H1 (cell line): ENCODE results near the gene TRIM7. TPM values are rescaled to one million over a fixed set of nuclear protein-coding genes. Genes with fewer than 3 reads are reported as not detected.

Experiments used
- CTCF ChIA-PET: fragments of 300-600 bp; sonication (Branson Sonifier 250); formaldehyde crosslinking; loops from one replicate; lab custom pipeline; 2021; ENCODE audit not compliant: partially characterized antibody; lab: Charles Lee
- POLR2A ChIA-PET: fragments of 300-600 bp; sonication (Branson Sonifier 250); formaldehyde crosslinking; loops from one replicate; lab custom pipeline; 2021; ENCODE audit warnings: inconsistent platforms; ENCODE audit not compliant: partially characterized antibody; lab: Charles Lee
- DNase-seq, 2 experiments: peaks; one replicate each; pipeline versions ENCODE4 v3.0.0 to v3.0.0-alpha.2; 2010 to 2022; ENCODE audit warnings: low spot score in 2 of 2, low read depth in 1 of 2, mixed read lengths in 1 of 2
- FAIRE-seq: peaks from 2 replicates; lab custom pipeline; 2011; peaks lifted over from hg19 to GRCh38; lab: Jason Lieb, UNC
- H2AFZ ChIP-seq: 2 replicates; pipeline ENCODE4 v1.8.1; 2012; ENCODE audit warnings: low read length, inconsistent platforms
- H2AK5ac ChIP-seq: 2 replicates; pipeline ENCODE4 v1.6.1; 2013; ENCODE audit warnings: low read depth, low read length
- H2BK120ac ChIP-seq: replicated peaks from 2 replicates; pipeline ENCODE3; 2013; ENCODE audit warnings: low read depth, low read length, inconsistent platforms
- H2BK12ac ChIP-seq: 2 replicates; pipeline ENCODE4 v1.6.1; 2013; ENCODE audit warnings: low read depth, low read length
- H2BK15ac ChIP-seq: 2 replicates; pipeline ENCODE4 v1.6.1; 2013; ENCODE audit warnings: low read length
- H2BK20ac ChIP-seq: 2 replicates; pipeline ENCODE4 v1.6.1; 2013; ENCODE audit warnings: low read length
- H2BK5ac ChIP-seq: 2 replicates; pipeline ENCODE4 v1.6.1; 2013; ENCODE audit warnings: low read depth, low read length
- H3K14ac ChIP-seq: 2 replicates; pipeline ENCODE4 v1.6.1; 2013; ENCODE audit warnings: inconsistent platforms; ENCODE audit not compliant: insufficient read length
- H3K18ac ChIP-seq: 2 replicates; pipeline ENCODE4 v1.6.1; 2013; ENCODE audit warnings: low read length; ENCODE audit errors: extremely low read depth
- H3K23ac ChIP-seq: 2 replicates; pipeline ENCODE4 v1.6.1; 2013; ENCODE audit warnings: inconsistent platforms; ENCODE audit not compliant: insufficient read length
- H3K23me2 ChIP-seq: 2 replicates; pipeline ENCODE4 v1.6.1; 2013; ENCODE audit warnings: low read depth, low read length
- H3K27ac ChIP-seq: 2 replicates; pipeline ENCODE4 v1.6.1; 2011; ENCODE audit warnings: low read depth, low read length, inconsistent platforms
- H3K27me3 ChIP-seq, 4 experiments: replicated peaks in 1 of 4; 1 replicate in 1 of 4; 2 replicates in 3 of 4; pipeline versions ENCODE4 v1.6.1 to v1.8.1; 2011 to 2013; ENCODE audit warnings: low read length in 3 of 4, mild to moderate bottlenecking in 3 of 4, inconsistent platforms in 2 of 4, mixed read lengths in 2 of 4, moderate library complexity in 1 of 4; ENCODE audit not compliant: control insufficient read depth in 3 of 4, insufficient read depth in 3 of 4; ENCODE audit errors: extremely low read depth in 1 of 4
- H3K36me3 ChIP-seq, 4 experiments: 2 replicates each; pipeline versions ENCODE4 v1.6.1 to v1.8.1; 2011 to 2013; ENCODE audit warnings: mild to moderate bottlenecking in 4 of 4, low read length in 3 of 4, moderate library complexity in 2 of 4, control low read depth in 1 of 4, inconsistent platforms in 1 of 4; ENCODE audit not compliant: insufficient read depth in 4 of 4, control insufficient read depth in 2 of 4
- H3K4ac ChIP-seq: replicated peaks from 2 replicates; pipeline ENCODE3; 2013; ENCODE audit warnings: low read length, low read depth, mixed read lengths, inconsistent platforms; ENCODE audit not compliant: insufficient read length
- H3K4me1 ChIP-seq, 4 experiments: replicated peaks in 1 of 4; 1 replicate in 1 of 4; 2 replicates in 3 of 4; pipeline versions ENCODE4 v1.6.1 to v1.8.1; 2011 to 2013; ENCODE audit warnings: low read length in 3 of 4, inconsistent platforms in 2 of 4, mixed read lengths in 1 of 4; ENCODE audit not compliant: insufficient read depth in 4 of 4, control insufficient read depth in 3 of 4
- H3K4me2 ChIP-seq, 2 experiments: 2 replicates each; pipeline versions ENCODE4 v1.6.1 to v1.8.1; 2011 to 2013; ENCODE audit warnings: low read depth in 2 of 2, low read length in 2 of 2, control low read depth in 1 of 2, inconsistent platforms in 1 of 2, mild to moderate bottlenecking in 1 of 2; ENCODE audit not compliant: insufficient read depth in 1 of 2
- H3K4me3 ChIP-seq, 4 experiments: fragments of 200-600, 300-600 bp in 1 of 4; sonication (generic), shearing (Covaris generic), sonication (Bioruptor Twin) in 1 of 4; 2 replicates each; pipeline versions ENCODE4 v1.5.1 to v1.8.1; 2011 to 2016; ENCODE audit warnings: low read length in 4 of 4, low read depth in 3 of 4, control low read depth in 2 of 4, inconsistent platforms in 2 of 4, mild to moderate bottlenecking in 2 of 4, mixed read lengths in 1 of 4, moderate library complexity in 1 of 4; ENCODE audit not compliant: insufficient read depth in 2 of 4; ENCODE audit errors: extremely low read depth in 1 of 4
- H3K56ac ChIP-seq: replicated peaks from 2 replicates; pipeline ENCODE3; 2013; ENCODE audit warnings: low read depth, mild to moderate bottlenecking, mixed read lengths, low read length, inconsistent platforms; ENCODE audit not compliant: insufficient read length
- H3K79me1 ChIP-seq: 2 replicates; pipeline ENCODE4 v1.6.1; 2013; ENCODE audit warnings: low read depth, low read length, control low read depth
- H3K79me2 ChIP-seq, 2 experiments: 2 replicates each; pipeline versions ENCODE4 v1.6.1 to v1.8.1; 2012 to 2013; ENCODE audit warnings: low read length in 2 of 2, mild to moderate bottlenecking in 2 of 2, inconsistent platforms in 1 of 2; ENCODE audit not compliant: insufficient read depth in 2 of 2, control insufficient read depth in 1 of 2
- H3K9ac ChIP-seq, 4 experiments: replicated peaks in 1 of 4; 1 replicate in 1 of 4; 2 replicates in 3 of 4; pipeline versions ENCODE4 v1.6.1 to v1.8.1; 2011 to 2013; ENCODE audit warnings: low read depth in 3 of 4, low read length in 3 of 4, control low read depth in 2 of 4, mild to moderate bottlenecking in 2 of 4, moderate library complexity in 2 of 4, inconsistent platforms in 1 of 4; ENCODE audit errors: extremely low read depth in 1 of 4
- H3K9me3 ChIP-seq, 2 experiments: 2 replicates each; pipeline versions ENCODE4 v1.6.1 to v1.8.1; 2012 to 2013; ENCODE audit warnings: mild to moderate bottlenecking in 2 of 2, moderate library complexity in 2 of 2, control low read depth in 1 of 2, inconsistent platforms in 1 of 2, low read depth in 1 of 2, low read length in 1 of 2, mixed read lengths in 1 of 2; ENCODE audit not compliant: insufficient read depth in 2 of 2
- H4K20me1 ChIP-seq, 2 experiments: replicated peaks in 1 of 2; 2 replicates each; pipeline versions ENCODE3 to v1.8.1; 2011 to 2013; ENCODE audit warnings: inconsistent platforms in 2 of 2, low read length in 2 of 2, mild to moderate bottlenecking in 1 of 2; ENCODE audit not compliant: insufficient read depth in 2 of 2, control insufficient read depth in 1 of 2
- H4K5ac ChIP-seq: 2 replicates; pipeline ENCODE4 v1.6.1; 2013; ENCODE audit warnings: low read length, low read depth, mixed read lengths, inconsistent platforms; ENCODE audit not compliant: insufficient read length
- H4K8ac ChIP-seq: 2 replicates; pipeline ENCODE4 v1.8.0; 2013; ENCODE audit warnings: mild to moderate bottlenecking, moderate library complexity, low read length, inconsistent platforms; ENCODE audit not compliant: insufficient read depth; ENCODE audit errors: extremely low read depth
- H4K91ac ChIP-seq: replicated peaks from 2 replicates; pipeline ENCODE3; 2013; ENCODE audit warnings: low read length, mixed read lengths, inconsistent platforms; ENCODE audit not compliant: insufficient read length
- ASH2L ChIP-seq: fragments of 200-600, 300-600 bp; sonication (generic); IDR thresholded peaks from one replicate; pipeline ENCODE4 v1.7.1; 2017; ENCODE audit warnings: low read length
- CBX8 ChIP-seq: fragments of 300-800, 300-1000 bp; sonication (generic); IDR thresholded peaks from 2 replicates; pipeline ENCODE4 v1.7.1; 2016; ENCODE audit warnings: low read depth, low read length, borderline replicate concordance
- EGR1 ChIP-seq: IDR thresholded peaks from 2 replicates; pipeline ENCODE4 v1.6.1; 2011; ENCODE audit warnings: low read depth, low read length, borderline replicate concordance
- FOSL1 ChIP-seq: IDR thresholded peaks from 2 replicates; pipeline ENCODE4 v1.6.1; 2011; ENCODE audit warnings: mild to moderate bottlenecking, low read depth, low read length, moderate library complexity; ENCODE audit not compliant: insufficient read depth
- GTF2F1 ChIP-seq: IDR thresholded peaks from 2 replicates; pipeline ENCODE4 v1.6.1; 2012; ENCODE audit warnings: low read depth, low read length, improper control_type of control experiment, borderline replicate concordance
- HDAC2 ChIP-seq, 2 experiments: fragments of 300-600 bp in 1 of 2; sonication (generic) in 1 of 2; IDR thresholded peaks; 2 replicates each; pipeline ENCODE4 v1.6.1; 2011 to 2012; ENCODE audit warnings: low read depth in 2 of 2, low read length in 2 of 2, mild to moderate bottlenecking in 2 of 2, moderate library complexity in 2 of 2, borderline replicate concordance in 1 of 2, inconsistent platforms in 1 of 2
- JUND ChIP-seq: IDR thresholded peaks from 2 replicates; pipeline ENCODE4 v1.6.1; 2011; ENCODE audit warnings: mild to moderate bottlenecking, improper control_type of control experiment, low read length
- PHF8 ChIP-seq: fragments of 200-600 bp; sonication (generic); conservative IDR thresholded peaks from 2 replicates; pipeline ENCODE4 v1.7.1; 2012; ENCODE audit warnings: low read depth, mild to moderate bottlenecking, inconsistent platforms, low read length, moderate library complexity
- POLR2A ChIP-seq, 2 experiments: IDR thresholded peaks; 1 replicate in 1 of 2; 2 replicates in 1 of 2; pipeline ENCODE4 v1.6.1; 2011; ENCODE audit warnings: low read depth in 2 of 2, low read length in 2 of 2, mild to moderate bottlenecking in 2 of 2; ENCODE audit errors: control extremely low read depth in 1 of 2
- POU5F1 ChIP-seq: IDR thresholded peaks from 2 replicates; pipeline ENCODE4 v1.6.1; 2011; ENCODE audit warnings: low read depth, mild to moderate bottlenecking, low read length, moderate library complexity
- SIRT6 ChIP-seq: IDR thresholded peaks from one replicate; pipeline ENCODE4 v1.7.1; 2012; ENCODE audit warnings: low read length, inconsistent platforms
- TAF1 ChIP-seq: IDR thresholded peaks from 2 replicates; pipeline ENCODE4 v1.6.1; 2011; ENCODE audit warnings: mild to moderate bottlenecking, low read depth, low read length
- TBP ChIP-seq: IDR thresholded peaks from 2 replicates; pipeline ENCODE4 v1.6.1; 2011; ENCODE audit warnings: low read depth, low read length, improper control_type of control experiment
- WGBS, 2 experiments: shearing (Covaris generic) in 1 of 2; methylation state at CpG; one replicate each; pipeline versions ENCODE4 v1.1.6 to v1.1.7; 2013 to 2015; ENCODE audit warnings: low lambda C conversion rate in 2 of 2, mixed read lengths in 2 of 2, inconsistent platforms in 1 of 2, low coverage in 1 of 2, missing lambda C conversion rate in 1 of 2; ENCODE audit not compliant: insufficient replicate concordance in 2 of 2, insufficient coverage in 1 of 2, insufficient read length in 1 of 2; ENCODE audit errors: extremely low coverage in 1 of 2, missing lambda C conversion rate in 1 of 2; 5-methylcytosine and 5-hydroxymethylcytosine counted together
- polyA plus RNA-seq, 7 experiments: library from polyadenylated mRNA; depleted of rRNA in 3 of 7; stranded (reverse) in 5 of 7; unstranded in 2 of 7; fragments of >200 nt in 5 of 7; fragments of 200-250 nt in 2 of 7; gene quantifications; 1 replicate in 5 of 7; 2 replicates in 1 of 7; 4 replicates in 1 of 7; pipeline versions ENCODE4 v1.2.1 to v1.2.3, GENCODE V29; 2011 to 2013; ENCODE audit warnings: missing spikeins in 2 of 7, mixed read lengths in 2 of 7
- total RNA-seq: library from RNA; stranded (reverse); fragmentation: NEBNext Ultra II Directional; extraction: Animal tissue kit (Norgen Biotek cat#: 25700); gene quantifications from 2 replicates; pipeline ENCODE4 v1.2.1, GENCODE V29; 2021
- TF ChIP-seq, protein P1 (sequence below): IDR thresholded peaks from 2 replicates; pipeline ENCODE4 v1.6.1; 2011; ENCODE audit warnings: low read length, improper control_type of control experiment

Gene TRIM7
- total and polyA plus RNA-seq, 2 of the 8 experiments (the other 6 are each of a cell fraction or from before 2014, with no cell fraction given): 0.36 to 0.47 TPM

DNA sequence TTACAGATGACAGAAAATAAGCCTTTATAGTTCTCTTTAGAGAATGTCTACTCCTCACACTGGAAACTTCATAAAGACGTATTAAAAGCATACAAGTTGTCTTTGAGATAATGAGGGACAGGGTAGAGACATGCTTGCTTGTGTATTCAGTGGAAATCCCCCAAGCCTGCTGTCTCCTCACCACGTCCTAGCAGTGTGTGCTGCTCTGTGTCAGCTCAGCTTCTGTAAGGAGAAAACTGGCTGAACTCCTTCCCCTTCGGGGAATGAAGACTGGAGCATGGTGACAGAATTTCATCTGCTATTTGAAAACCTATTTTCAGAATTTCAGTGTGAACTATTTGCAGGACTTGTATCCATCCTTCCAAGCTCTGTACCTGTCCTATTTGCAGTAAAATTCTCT is 48.2 kb downstream of the TRIM7 start:
- Histone ChIP-seq H3K4me2 (no peak overlapping the region), H4K8ac (no peak overlapping the region), H3K4ac (no peak overlapping the region), H3K4me3 (no peak overlapping the region), H2AK5ac (no peak overlapping the region), H3K27me3 (peaks cover 0 to 6% (median 3%) of the 10 kb centered on the region in 4 experiments; a peak in 3 of 7 replicates), H3K14ac (no peak overlapping the region), H3K79me2 (no peaks in the 10 kb centered on the region), H2BK20ac (no peak overlapping the region), H3K79me1 (no peaks in the 10 kb centered on the region), H3K27ac (no peak overlapping the region), H3K18ac (no peak overlapping the region), H4K91ac (no peak overlapping the region), H2BK120ac (no peak overlapping the region), H4K5ac (no peak overlapping the region), H3K36me3 (no peaks in the 10 kb centered on the region; a peak in 1 of 8 replicates), H4K20me1 (no peaks in the 10 kb centered on the region), H3K23ac (no peak overlapping the region), H3K23me2 (no peaks in the 10 kb centered on the region), H2BK15ac (no peak overlapping the region), H3K4me1 (peaks cover 1 to 10% (median 5%) of the 10 kb centered on the region in 4 experiments; a peak in 4 of 7 replicates), H3K9me3 (no peaks in the 10 kb centered on the region), H3K9ac (no peak overlapping the region), H2BK5ac (no peak overlapping the region), H3K56ac (no peak overlapping the region), H2BK12ac (no peak overlapping the region), H2AFZ (no peak overlapping the region)
- ChIA-PET CTCF (interaction anchor here (0.6 to 1.3 kb wide), 4 partner anchors 14 to 296 kb away, joined by 3 to 4 read pairs (median 3); no protein-coding TSS in a partner anchor), POLR2A (interaction anchor here (1.5 kb wide), 1 partner anchor 85 kb away, joined by 3 read pairs; no protein-coding TSS in a partner anchor)
- DNase-seq: no peak
- WGBS, 2 experiments: 68% methylated on average over 3 of the region's 3 CpGs; no CpG with 5 or more reads in 1 of the 2 experiments
- FAIRE-seq: no peak
- TF ChIP-seq TAF1: no peak
- no peak for TF ChIP-seq HDAC2 (IDR thresholded peaks at IDR 0.05; ENCODE audit: borderline replicate concordance in 1 of 2, low read depth in 2 of 2, low read length in 2 of 2)
- TF ChIP-seq SIRT6: no peak
- TF ChIP-seq POU5F1: no peak
- no peak for TF ChIP-seq POLR2A (IDR thresholded peaks at IDR 0.05; ENCODE audit: control extremely low read depth in 1 of 2, low read depth in 2 of 2, low read length in 2 of 2)
- no peak for TF ChIP-seq FOSL1
- TF ChIP-seq GTF2F1: no peak
- TF ChIP-seq PHF8: no peak
- no peak for TF ChIP-seq CBX8
- no peak for TF ChIP-seq JUND
- no peak for TF ChIP-seq ASH2L
- TF ChIP-seq TBP: no peak
- TF ChIP-seq, protein P1, sequence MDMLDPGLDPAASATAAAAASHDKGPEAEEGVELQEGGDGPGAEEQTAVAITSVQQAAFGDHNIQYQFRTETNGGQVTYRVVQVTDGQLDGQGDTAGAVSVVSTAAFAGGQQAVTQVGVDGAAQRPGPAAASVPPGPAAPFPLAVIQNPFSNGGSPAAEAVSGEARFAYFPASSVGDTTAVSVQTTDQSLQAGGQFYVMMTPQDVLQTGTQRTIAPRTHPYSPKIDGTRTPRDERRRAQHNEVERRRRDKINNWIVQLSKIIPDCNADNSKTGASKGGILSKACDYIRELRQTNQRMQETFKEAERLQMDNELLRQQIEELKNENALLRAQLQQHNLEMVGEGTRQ: no peak
- no peak for TF ChIP-seq EGR1
